OCI-LY7 (cell line): ENCODE data around the gene SFT2D1. TPM values are rescaled to one million over a fixed set of nuclear protein-coding genes. Genes with fewer than 3 reads are reported as not detected.
"Not testable (repeated sequence)": the region's sequence is repeated elsewhere in the genome, so short reads cannot be mapped to it uniquely, and the experiment has no call there.

Source experiments
- BruUV-seq: library from RNA; stranded (reverse); fragments of 400-500 nt; replicated peaks from 2 replicates; lab custom pipeline; 2021; lab: Mats Ljungman, UMichigan
- CTCF ChIA-PET: fragments of 300-600 bp; sonication (Branson Sonifier 250); formaldehyde crosslinking; loops from one replicate; lab custom pipeline; 2022; ENCODE audit warnings: antibody characterized with exemption; ENCODE audit not compliant: unreplicated experiment; lab: Charles Lee
- POLR2A ChIA-PET: fragments of 300-600 bp; sonication (Branson Sonifier 250); formaldehyde crosslinking; loops from one replicate; lab custom pipeline; 2022; ENCODE audit warnings: antibody characterized with exemption; lab: Charles Lee
- DNase-seq: peaks from one replicate; pipeline ENCODE4 v3.0.0-alpha.2; 2015; ENCODE audit warnings: low spot score
- H2AFZ ChIP-seq: fragments of 200-600 bp; sonication (generic), shearing (Covaris generic); 2 replicates; pipeline ENCODE4 v1.6.1; 2014; ENCODE audit warnings: mild to moderate bottlenecking, antibody characterized with exemption, low read length, moderate library complexity
- H3K27ac ChIP-seq: fragments of 200-600 bp; sonication (generic); 2 replicates; pipeline ENCODE4 v1.5.1; 2014; ENCODE audit warnings: mixed run types, low read depth, mild to moderate bottlenecking, moderate library complexity, low read length, inconsistent platforms; ENCODE audit not compliant: poor library complexity, severe bottlenecking
- H3K36me3 ChIP-seq: fragments of 200-600 bp; sonication (generic); 2 replicates; pipeline ENCODE4 v1.6.1; 2014; ENCODE audit warnings: mild to moderate bottlenecking, antibody characterized with exemption, low read length, moderate library complexity, mixed read lengths; ENCODE audit not compliant: insufficient read depth
- H3K4me1 ChIP-seq: fragments of 200-600 bp; sonication (generic); 2 replicates; pipeline ENCODE4 v1.5.1; 2014; ENCODE audit warnings: mild to moderate bottlenecking, low read length; ENCODE audit not compliant: insufficient read depth, poor library complexity, severe bottlenecking
- H3K4me2 ChIP-seq: fragments of 200-600 bp; sonication (generic); 2 replicates; pipeline ENCODE4 v1.6.1; 2014; ENCODE audit warnings: mild to moderate bottlenecking, low read length
- H3K4me3 ChIP-seq: fragments of 200-600 bp; sonication (generic); 2 replicates; pipeline ENCODE4 v1.5.1; 2014; ENCODE audit warnings: mild to moderate bottlenecking, low read depth, low read length; ENCODE audit not compliant: poor library complexity, severe bottlenecking
- H3K79me2 ChIP-seq: fragments of 200-600 bp; sonication (generic); 2 replicates; pipeline ENCODE4 v1.6.1; 2016; ENCODE audit warnings: low read depth, mild to moderate bottlenecking, low read length, moderate library complexity, mixed read lengths; ENCODE audit not compliant: insufficient read depth
- H3K9me2 ChIP-seq: fragments of 200-600 bp; sonication (generic); 2 replicates; pipeline ENCODE4 v1.6.1; 2016; ENCODE audit warnings: mild to moderate bottlenecking, low read length, mixed read lengths; ENCODE audit not compliant: insufficient read depth
- H3K9me3 ChIP-seq: fragments of 200-600 bp; sonication (generic); 2 replicates; pipeline ENCODE4 v1.6.1; 2014; ENCODE audit warnings: mild to moderate bottlenecking, mixed run types, low read length, mixed read lengths
- H4K20me1 ChIP-seq: fragments of 200-600 bp; sonication (generic); 2 replicates; pipeline ENCODE4 v1.6.1; 2014; ENCODE audit warnings: mild to moderate bottlenecking, antibody characterized with exemption, low read length, moderate library complexity, mixed read lengths; ENCODE audit not compliant: insufficient read depth
- EZH2phosphoT487 ChIP-seq: fragments of 200-600 bp; sonication (generic); IDR thresholded peaks from 2 replicates; pipeline ENCODE4 v1.6.1; 2018; ENCODE audit warnings: low read depth, borderline replicate concordance, mild to moderate bottlenecking, mixed run types, antibody characterized with exemption, low read length, moderate library complexity, mixed read lengths
- intact Hi-C: fragments of 100-400 bp; cut with micrococcal nuclease; formaldehyde crosslinking; loops from one replicate; pipeline ENCODE4 v1.10.0; 2022; ENCODE audit not compliant: unreplicated experiment
- total RNA-seq, 2 experiments: library from RNA; depleted of rRNA in 1 of 2; stranded (reverse); fragments of >200 nt in 1 of 2; shearing (Covaris generic) in 1 of 2; gene quantifications; 2 replicates each; pipeline ENCODE4 v1.2.3, GENCODE V29; 2014 to 2022
- TF ChIP-seq, protein P1 (sequence below): fragments of 200-600 bp; sonication (generic); conservative IDR thresholded peaks from 2 replicates; pipeline ENCODE4 v1.5.1; 2014; ENCODE audit warnings: mild to moderate bottlenecking, antibody characterized with exemption, low read length, moderate library complexity, mixed read lengths

SFT2D1 gene
- total RNA-seq, 2 experiments from 2014 or later = 43.4 to 63.9 TPM

GRCh38 chr6:166346965-166347364, 4.6 kb upstream of the SFT2D1 start:
- Histone ChIP-seq H3K9me3 (0 out of 2 replicates have a peak, but pooled peaks cover 3% of the 10 kb centered on the region), H3K4me3 (no peak overlapping the region), H3K79me2 (peaks cover 9% of the 10 kb centered on the region), H3K9me2 (no peaks in the 10 kb centered on the region), H2AFZ (no peak overlapping the region), H3K27ac (no peak overlapping the region), H3K4me1 (peaks cover 7% of the 10 kb centered on the region), H3K36me3 (no peaks in the 10 kb centered on the region), H3K4me2 (no peak overlapping the region), H4K20me1 (no peaks in the 10 kb centered on the region)
- no TSS peak for BruUV-seq
- TF ChIP-seq, protein P1, sequence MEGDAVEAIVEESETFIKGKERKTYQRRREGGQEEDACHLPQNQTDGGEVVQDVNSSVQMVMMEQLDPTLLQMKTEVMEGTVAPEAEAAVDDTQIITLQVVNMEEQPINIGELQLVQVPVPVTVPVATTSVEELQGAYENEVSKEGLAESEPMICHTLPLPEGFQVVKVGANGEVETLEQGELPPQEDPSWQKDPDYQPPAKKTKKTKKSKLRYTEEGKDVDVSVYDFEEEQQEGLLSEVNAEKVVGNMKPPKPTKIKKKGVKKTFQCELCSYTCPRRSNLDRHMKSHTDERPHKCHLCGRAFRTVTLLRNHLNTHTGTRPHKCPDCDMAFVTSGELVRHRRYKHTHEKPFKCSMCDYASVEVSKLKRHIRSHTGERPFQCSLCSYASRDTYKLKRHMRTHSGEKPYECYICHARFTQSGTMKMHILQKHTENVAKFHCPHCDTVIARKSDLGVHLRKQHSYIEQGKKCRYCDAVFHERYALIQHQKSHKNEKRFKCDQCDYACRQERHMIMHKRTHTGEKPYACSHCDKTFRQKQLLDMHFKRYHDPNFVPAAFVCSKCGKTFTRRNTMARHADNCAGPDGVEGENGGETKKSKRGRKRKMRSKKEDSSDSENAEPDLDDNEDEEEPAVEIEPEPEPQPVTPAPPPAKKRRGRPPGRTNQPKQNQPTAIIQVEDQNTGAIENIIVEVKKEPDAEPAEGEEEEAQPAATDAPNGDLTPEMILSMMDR = no peak
- TF ChIP-seq EZH2phosphoT487 = no peak
- intact Hi-C loops = loop anchor here (10.0 kb wide), 1 partner anchor 608 kb away; the partner anchor contains the start of gene RNASET2
- POLR2A ChIA-PET = interaction anchor here (0.7 to 0.9 kb wide), 3 partner anchors 10 to 1614 kb away, joined by 3 to 5 read pairs (median 4); no protein-coding TSS in a partner anchor
- DNase-seq = no peak
- CTCF ChIA-PET = interaction anchor here (0.6 kb wide), 1 partner anchor 602 kb away, joined by 3 read pairs; no protein-coding TSS in a partner anchor

GRCh38 chr6:166346449-166346848, 4.1 kb upstream of the SFT2D1 start:
- CTCF ChIA-PET = no interaction called here
- Histone ChIP-seq H3K79me2 (peaks cover 15% of the 10 kb centered on the region), H3K4me3 (no peak overlapping the region), H3K36me3 (no peaks in the 10 kb centered on the region), H3K4me2 (no peak overlapping the region), H3K27ac (no peak overlapping the region), H2AFZ (no peak overlapping the region), H3K9me2 (no peaks in the 10 kb centered on the region), H3K4me1 (peaks cover 7% of the 10 kb centered on the region), H3K9me3 (0 out of 2 replicates have a peak, but pooled peaks cover 3% of the 10 kb centered on the region), H4K20me1 (no peaks in the 10 kb centered on the region)
- BruUV-seq = no TSS peak
- POLR2A ChIA-PET = interaction anchor here (0.7 to 0.9 kb wide), 3 partner anchors 11 to 1615 kb away, joined by 3 to 5 read pairs (median 4); no protein-coding TSS in a partner anchor
- intact Hi-C loops = loop anchor here (10.0 kb wide), 1 partner anchor 608 kb away; the partner anchor contains the start of gene RNASET2
- TF ChIP-seq, protein P1 = no peak
- TF ChIP-seq EZH2phosphoT487 = no peak
- no peak for DNase-seq

GRCh38 chr6:166345672-166346071, 3.3 kb upstream of the SFT2D1 start:
- H2AFZ ChIP-seq, BruUV-seq, H3K4me2 ChIP-seq, H3K9me3 ChIP-seq, H3K9me2 ChIP-seq, H3K36me3 ChIP-seq, H3K27ac ChIP-seq, DNase-seq, CTCF ChIA-PET, H3K4me3 ChIP-seq, H4K20me1 ChIP-seq: not testable (repeated sequence)
- POLR2A ChIA-PET = interaction anchor here (0.6 kb wide), 1 partner anchor 1485 kb away, joined by 3 read pairs; no protein-coding TSS in a partner anchor
- intact Hi-C loops = loop anchor here (10.0 kb wide), 1 partner anchor 609 kb away; the partner anchor contains the start of gene RNASET2
- H3K79me2 ChIP-seq = peaks cover 22% of the 10 kb centered on the region
- peaks cover 14% of the 10 kb centered on the region for H3K4me1 ChIP-seq

- H3K9me2 ChIP-seq, H3K4me2 ChIP-seq, DNase-seq, H3K36me3 ChIP-seq, H3K4me3 ChIP-seq, H3K9me3 ChIP-seq, H4K20me1 ChIP-seq, BruUV-seq, CTCF ChIA-PET, H2AFZ ChIP-seq, H3K27ac ChIP-seq: not testable (repeated sequence)
- intact Hi-C loops = loop anchor here (10.0 kb wide), 1 partner anchor 610 kb away; the partner anchor contains the start of gene RNASET2
- Histone ChIP-seq H3K4me1 (peaks cover 22% of the 10 kb centered on the region), H3K79me2 (peaks cover 30% of the 10 kb centered on the region)
- POLR2A ChIA-PET = interaction anchor here (0.6 to 1.1 kb wide), 2 partner anchors 37 to 1486 kb away, joined by 3 read pairs; no protein-coding TSS in a partner anchor
Observed at GRCh38 chr6:166344921-166345320, 2.6 kb upstream of the SFT2D1 start.
